T-cell (primary cell): ENCODE data around the gene TMEM50B. TPM values are rescaled to one million over a fixed set of nuclear protein-coding genes. Genes with fewer than 3 reads are reported as not detected.
A peak's percentile ranks its signal among the peaks of the same experiment; 100 is the strongest.

Experiments
- ATAC-seq, 4 experiments: fragments of 200-7000 bp in 3 of 4; fragments of 150-1000 bp in 1 of 4; cut with Tn5 transposase; replicated peaks in 1 of 4; 1 replicate in 3 of 4; 2 replicates in 1 of 4; pipeline ENCODE4 v1.10.0; 2021; ENCODE audit warnings: moderate library complexity in 3 of 4, mild to moderate bottlenecking in 2 of 4, moderate number of reproducible peaks in 1 of 4
- CTCF ChIA-PET, 2 donors: fragments of 300-600 bp; sonication (Branson Sonifier 250); formaldehyde crosslinking; loops; one replicate each; lab custom pipeline; 2022; ENCODE audit warnings: antibody characterized with exemption in 2 of 2; lab: Charles Lee
- POLR2A ChIA-PET, 2 donors: fragments of 300-600 bp; sonication (Branson Sonifier 250); formaldehyde crosslinking; loops; one replicate each; lab custom pipeline; 2022; ENCODE audit warnings: antibody characterized with exemption in 2 of 2; lab: Charles Lee
- DNase-seq, 35 experiments: peaks; one replicate each; pipeline versions ENCODE4 v3.0.0 to v3.0.0-alpha.2; 2013 to 2023
- H3K27ac ChIP-seq: one replicate; pipeline ENCODE4 v1.5.1; 2013; ENCODE audit warnings: low read length
- H3K27me3 ChIP-seq, 2 experiments: replicated peaks in 1 of 2; 1 replicate in 1 of 2; 2 replicates in 1 of 2; pipeline versions ENCODE4 v1.6.1 to v1.7.0; 2013; ENCODE audit warnings: low read length in 1 of 2, mixed read lengths in 1 of 2; ENCODE audit not compliant: control insufficient read depth in 2 of 2, insufficient read depth in 2 of 2; ENCODE audit errors: extremely low read depth in 1 of 2
- H3K36me3 ChIP-seq, 2 donors: 1 replicate in 1 of 2; 2 replicates in 1 of 2; pipeline versions ENCODE4 v1.6.1 to v1.7.0; 2013; ENCODE audit warnings: low read length in 1 of 2; ENCODE audit not compliant: control insufficient read depth in 2 of 2, insufficient read depth in 1 of 2; ENCODE audit errors: extremely low read depth in 1 of 2
- H3K4me1 ChIP-seq, 2 experiments: 1 replicate in 1 of 2; 2 replicates in 1 of 2; pipeline versions ENCODE4 v1.6.1 to v1.7.0; 2013; ENCODE audit warnings: low read length in 2 of 2, mixed read lengths in 1 of 2; ENCODE audit not compliant: insufficient read depth in 2 of 2, control insufficient read depth in 1 of 2; ENCODE audit errors: extremely low read depth in 1 of 2
- H3K4me3 ChIP-seq, 2 donors: 1 replicate in 1 of 2; 2 replicates in 1 of 2; pipeline versions ENCODE4 v1.5.1 to v1.7.0; 2013; ENCODE audit warnings: mild to moderate bottlenecking in 2 of 2, low read length in 1 of 2, moderate library complexity in 1 of 2; ENCODE audit not compliant: control insufficient read depth in 1 of 2; ENCODE audit errors: extremely low read depth in 1 of 2
- H3K9me3 ChIP-seq: 2 replicates; pipeline ENCODE4 v1.7.0; 2013
- H3K27ac Mint-ChIP-seq, 2 donors: one replicate each; pipeline ENCODE4 v1.8.0; 2020 to 2021; ENCODE audit warnings: mild to moderate bottlenecking in 2 of 2, mixed read lengths in 2 of 2
- H3K27me3 Mint-ChIP-seq, 2 donors: one replicate each; pipeline ENCODE4 v1.8.0; 2021 to 2022; ENCODE audit warnings: mixed read lengths in 2 of 2
- H3K36me3 Mint-ChIP-seq: one replicate; pipeline ENCODE4 v1.8.0; 2021; ENCODE audit warnings: mixed read lengths
- H3K4me1 Mint-ChIP-seq, 3 donors: one replicate each; pipeline ENCODE4 v1.8.0; 2020 to 2022; ENCODE audit warnings: mixed read lengths in 3 of 3, mild to moderate bottlenecking in 1 of 3
- H3K4me3 Mint-ChIP-seq, 3 donors: one replicate each; pipeline ENCODE4 v1.8.0; 2020 to 2022; ENCODE audit warnings: mild to moderate bottlenecking in 3 of 3, mixed read lengths in 3 of 3, moderate library complexity in 3 of 3
- H3K9me3 Mint-ChIP-seq, 3 donors: one replicate each; pipeline ENCODE4 v1.8.0; 2020 to 2022; ENCODE audit warnings: mixed read lengths in 3 of 3
- WGBS: methylation state at CpG from one replicate; pipeline ENCODE4 v1.1.5; 2013; ENCODE audit warnings: missing lambda C conversion rate; ENCODE audit not compliant: insufficient coverage; 5-methylcytosine and 5-hydroxymethylcytosine counted together
- total RNA-seq, 35 experiments: library from RNA in 6 of 35; stranded (reverse) in 6 of 35; fragments of 120-200 nt in 1 of 35; gene quantifications; one replicate each; pipeline versions ENCODE4 v1.2.1 to v1.2.4 and lab custom pipeline; 2013 to 2026

Gene TMEM50B
- total RNA-seq, 5 donors from 2014 or later (not counting 1 experiment from before 2014, with no cell fraction given) = 47.0 to 98.9 (median 73.4) TPM

DNA sequence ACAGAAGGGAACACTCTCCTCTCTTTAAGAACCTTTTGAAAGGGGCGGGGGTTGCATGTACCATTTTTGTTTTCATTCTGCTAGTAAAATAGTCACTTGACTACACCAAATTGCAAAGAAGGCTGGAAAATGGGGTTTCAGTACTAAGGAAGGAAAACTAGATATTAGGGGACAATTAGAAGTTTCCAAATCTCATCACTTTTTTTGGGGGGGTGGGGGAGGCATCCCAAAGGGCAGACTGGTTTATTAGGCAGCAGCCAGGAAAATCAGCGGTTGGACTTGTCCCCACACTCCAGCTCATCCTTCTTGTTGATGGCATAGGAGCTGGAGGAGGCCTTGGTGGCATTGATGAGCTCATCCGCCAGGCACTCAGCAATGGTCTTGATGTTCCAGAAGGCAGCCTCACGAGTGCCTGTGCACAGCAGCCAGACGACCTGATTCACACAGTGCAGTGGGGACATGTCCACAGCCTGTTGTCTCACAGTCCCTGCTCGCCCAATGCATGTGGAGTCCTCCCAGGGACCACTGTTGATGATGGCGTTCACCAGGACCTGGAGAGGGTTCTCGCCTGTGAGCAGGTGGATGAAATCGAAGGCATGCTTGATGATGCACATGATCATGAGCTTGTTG lies 1.7 kb upstream of the TMEM50B start:
- H3K27me3 ChIP-seq = no peaks in the 10 kb centered on the region
- H3K9me3 ChIP-seq = no peaks in the 10 kb centered on the region
- Mint-ChIP-seq H3K4me1 (peaks cover 16 to 28% (median 23%) of the 10 kb centered on the region in 3 donors), H3K9me3 (no peaks in the 10 kb centered on the region), H3K36me3 (no peaks in the 10 kb centered on the region), H3K4me3 (peak overlapping the region; percentile 91 to 92 (median 91)), H3K27ac (no peak overlapping the region), H3K27me3 (no peaks in the 10 kb centered on the region)
- CTCF ChIA-PET = interaction anchor here (0.5 to 3.0 kb wide), 2 partner anchors 10 to 775 kb away, joined by 3 to 42 read pairs; partner anchors contain the start of gene DNAJC28 (in 1 of the 2)
- H3K4me1 ChIP-seq = peaks cover 9 to 20% of the 10 kb centered on the region in 2 experiments
- ATAC-seq (no peak), DNase-seq (no peak)
- 93% methylated on average over 7 of the region's 9 CpGs for WGBS
- no peak overlapping the region for H3K4me3 ChIP-seq
- no peaks in the 10 kb centered on the region for H3K36me3 ChIP-seq
- no peak overlapping the region for H3K27ac ChIP-seq
- POLR2A ChIA-PET = interaction anchor here in 1 of 2 donors (0.6 to 2.0 kb wide), 3 partner anchors 10 to 63 kb away, joined by 3 to 19 read pairs (median 14); partner anchors contain the start of genes DNAJC28, GART and SON

DNA sequence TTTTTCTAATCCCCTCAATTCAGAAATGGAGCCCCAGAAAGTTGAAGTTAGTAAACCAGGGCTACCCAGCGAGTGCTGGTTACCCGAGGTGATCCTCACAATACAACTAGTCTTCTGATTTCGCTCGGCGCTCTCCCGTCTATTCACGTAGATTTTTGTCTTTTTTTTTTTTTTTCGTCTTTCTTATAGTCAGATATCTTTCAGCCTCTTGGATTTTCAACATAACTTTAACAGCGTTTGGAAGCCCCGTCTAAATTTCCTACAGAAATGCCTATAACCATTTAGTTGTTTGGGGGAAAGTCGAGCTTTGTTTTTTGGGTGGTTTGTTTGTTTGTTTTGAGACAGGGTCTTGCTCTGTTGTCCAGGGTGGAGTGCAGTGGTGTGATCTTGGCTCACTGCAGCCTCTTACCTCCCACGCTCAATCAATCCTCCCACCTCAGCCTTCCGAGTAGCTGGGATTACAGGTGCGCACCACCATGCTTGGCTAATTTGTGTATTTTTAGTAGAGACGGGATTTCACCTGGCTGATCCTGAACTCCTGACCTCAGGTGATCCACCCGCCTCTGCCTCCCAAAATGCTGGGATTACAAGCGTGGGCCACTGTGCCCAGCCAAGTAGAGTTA lies 818 bp upstream of the TMEM50B start:
- Mint-ChIP-seq H3K9me3 (no peaks in the 10 kb centered on the region), H3K4me1 (peaks cover 16 to 28% (median 23%) of the 10 kb centered on the region in 3 donors), H3K27me3 (no peaks in the 10 kb centered on the region), H3K4me3 (peak overlapping the region; percentile 91 to 92 (median 91)), H3K27ac (peak overlapping the region; percentile 95 to 96), H3K36me3 (no peaks in the 10 kb centered on the region)
- 20% methylated on average over 4 of the region's 17 CpGs for WGBS
- Histone ChIP-seq H3K36me3 (no peaks in the 10 kb centered on the region), H3K27me3 (no peaks in the 10 kb centered on the region), H3K4me1 (peaks cover 9 to 20% of the 10 kb centered on the region in 2 experiments), H3K4me3 (peak overlapping the region; percentile 84 to 86), H3K9me3 (no peaks in the 10 kb centered on the region), H3K27ac (peak overlapping the region; percentile 65)
- DNase-seq (peak in 1 of 35 experiments; percentile 3), ATAC-seq (no peak)
- ChIA-PET POLR2A (interaction anchor here (0.7 to 2.0 kb wide), 5 partner anchors 11 to 82 kb away, joined by 3 to 19 read pairs (median 4); partner anchors contain the start of genes SON (in 2 of the 2), DNAJC28 (in 1 of the 2) and GART (in 1 of the 2)), CTCF (interaction anchor here (0.7 to 3.0 kb wide), 13 partner anchors 9 to 281 kb away, joined by 3 to 42 read pairs (median 4); partner anchors contain the start of genes DNAJC28 (in 2 of the 2) and DONSON (in 1 of the 2))

DNA sequence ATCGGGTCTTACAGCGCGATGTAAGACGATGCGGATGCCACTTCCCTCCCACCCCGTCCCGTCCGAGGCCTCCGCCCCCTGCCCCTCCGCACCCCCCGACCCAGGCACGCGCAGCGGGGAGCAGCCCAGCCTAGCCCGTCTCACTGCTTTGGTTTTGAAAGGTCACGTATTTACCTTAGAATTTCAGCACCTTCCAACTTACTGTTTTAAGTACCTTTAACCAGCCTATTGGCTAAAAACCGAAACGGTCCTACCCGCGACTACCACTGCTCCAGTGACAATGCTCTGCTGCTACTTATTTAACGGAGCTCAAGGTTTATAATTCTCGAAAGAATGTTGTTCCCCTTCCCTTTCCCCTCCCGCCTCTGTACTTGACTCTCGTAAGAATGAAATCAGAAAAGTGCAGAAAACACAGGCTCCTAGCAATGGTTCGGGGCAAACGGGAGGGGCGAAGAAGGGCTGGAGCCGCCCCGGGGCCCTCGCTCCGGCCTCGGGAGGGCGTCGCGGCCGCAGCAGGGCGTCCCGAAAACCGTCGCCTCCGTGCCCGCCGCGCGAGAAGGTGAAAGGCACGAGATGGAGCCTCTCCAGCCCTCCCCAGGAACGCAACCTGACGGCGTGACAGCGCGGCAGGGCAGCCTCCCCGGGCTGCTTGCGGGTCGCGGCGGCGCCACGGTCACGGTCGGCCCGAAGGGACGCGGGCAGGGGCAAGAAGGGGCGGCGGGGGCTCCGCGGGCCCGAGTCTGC lies 667 bp downstream of the TMEM50B start:
- Mint-ChIP-seq H3K27ac (peak overlapping the region; percentile 82), H3K4me3 (peak overlapping the region; percentile 80 to 91 (median 91)), H3K36me3 (no peaks in the 10 kb centered on the region), H3K9me3 (no peaks in the 10 kb centered on the region), H3K4me1 (peaks cover 16 to 28% (median 24%) of the 10 kb centered on the region in 3 donors), H3K27me3 (no peaks in the 10 kb centered on the region)
- peak in 32 of 35 experiments; percentile 10 to 65 (median 28) for DNase-seq
- ChIA-PET CTCF (interaction anchor here (0.6 to 3.0 kb wide), 16 partner anchors 10 to 593 kb away, joined by 3 to 42 read pairs (median 4); partner anchors contain the start of genes DNAJC28 (in 2 of the 2) and DONSON (in 1 of the 2)), POLR2A (interaction anchor here (0.5 to 2.0 kb wide), 10 partner anchors 12 to 752 kb away, joined by 3 to 19 read pairs (median 4); partner anchors contain the start of genes DNAJC28 (in 2 of the 2), GART (in 1 of the 2) and SON (in 1 of the 2))
- H3K4me1 ChIP-seq = peaks cover 9 to 20% of the 10 kb centered on the region in 2 experiments
- peak; percentile 16 to 28 (median 18) for ATAC-seq
- H3K9me3 ChIP-seq = no peaks in the 10 kb centered on the region
- H3K27me3 ChIP-seq = no peaks in the 10 kb centered on the region
- peak overlapping the region; percentile 73 for H3K27ac ChIP-seq
- peak overlapping the region; percentile 83 to 86 for H3K4me3 ChIP-seq
- 0% methylated on average over 38 of the region's 68 CpGs for WGBS
- no peaks in the 10 kb centered on the region for H3K36me3 ChIP-seq

DNA sequence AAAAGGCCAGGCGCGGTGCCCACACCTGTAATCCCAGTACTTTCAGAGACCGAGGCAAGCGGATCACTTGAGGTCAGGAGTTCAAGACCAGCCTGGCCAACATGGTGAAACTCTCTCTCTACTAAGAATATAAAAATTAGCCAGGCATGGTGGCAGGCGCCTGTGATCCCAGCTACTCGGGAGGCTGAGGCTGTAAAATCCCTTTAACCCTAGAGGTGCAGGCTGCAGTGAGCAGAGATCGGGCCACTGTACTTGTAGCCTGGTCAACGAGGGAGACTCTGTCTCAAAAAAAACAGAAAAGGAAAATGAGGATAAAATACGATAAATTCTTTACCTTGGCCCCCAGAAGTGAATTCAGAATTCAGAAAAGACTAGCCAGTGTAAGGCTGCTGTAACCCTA lies 1.6 kb downstream of the TMEM50B start:
- Histone ChIP-seq H3K27ac (no peak overlapping the region), H3K36me3 (no peaks in the 10 kb centered on the region), H3K27me3 (no peaks in the 10 kb centered on the region), H3K9me3 (no peaks in the 10 kb centered on the region), H3K4me3 (peak overlapping the region; percentile 83 to 86), H3K4me1 (peaks cover 9 to 20% of the 10 kb centered on the region in 2 experiments)
- H3K36me3 Mint-ChIP-seq = peaks cover 4% of the 10 kb centered on the region
- H3K27me3 Mint-ChIP-seq = no peaks in the 10 kb centered on the region
- H3K4me3 Mint-ChIP-seq = peak overlapping the region; percentile 80 to 91 (median 91)
- DNase-seq = no peak
- WGBS = 75% methylated on average over 2 of the region's 9 CpGs
- H3K27ac Mint-ChIP-seq = peak overlapping the region; percentile 82
- peaks cover 23 to 34% (median 29%) of the 10 kb centered on the region in 3 donors for H3K4me1 Mint-ChIP-seq
- no peaks in the 10 kb centered on the region for H3K9me3 Mint-ChIP-seq
- no peak for ATAC-seq
- ChIA-PET POLR2A (no interaction called here), CTCF (no interaction called here)

DNA sequence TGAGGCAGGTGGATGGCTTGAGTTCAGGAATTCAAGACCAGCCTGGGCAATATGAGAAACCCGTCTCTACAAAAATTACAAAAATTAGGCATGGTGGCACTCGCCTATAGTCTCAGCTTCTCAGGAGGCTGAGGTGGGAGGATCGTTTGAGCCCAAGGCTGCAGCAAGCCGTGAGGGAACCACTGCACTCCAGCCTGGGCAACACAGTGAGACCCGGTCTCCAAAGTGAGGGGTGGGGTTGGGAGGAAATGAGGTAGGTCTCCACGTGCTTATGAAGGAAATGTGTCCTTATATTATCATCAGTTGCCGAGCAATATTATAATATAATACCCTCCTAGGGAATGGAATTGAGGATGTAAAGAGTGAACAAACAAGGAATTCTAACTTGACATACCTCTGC lies 2.7 kb downstream of the TMEM50B start:
- DNase-seq (no peak), ATAC-seq (no peak)
- Mint-ChIP-seq H3K36me3 (peaks cover 4% of the 10 kb centered on the region), H3K4me1 (peaks cover 23 to 36% (median 33%) of the 10 kb centered on the region in 3 donors), H3K4me3 (peak overlapping the region in 2 of 3 donors; percentile 41 to 91), H3K27ac (no peak overlapping the region), H3K9me3 (no peaks in the 10 kb centered on the region), H3K27me3 (no peaks in the 10 kb centered on the region)
- Histone ChIP-seq H3K36me3 (no peaks in the 10 kb centered on the region), H3K27me3 (no peaks in the 10 kb centered on the region), H3K4me1 (peaks cover 9 to 20% of the 10 kb centered on the region in 2 experiments), H3K9me3 (no peaks in the 10 kb centered on the region), H3K27ac (no peak overlapping the region), H3K4me3 (no peak overlapping the region)
- 100% methylated on average over 1 of the region's 7 CpGs for WGBS
- ChIA-PET POLR2A (no interaction called here), CTCF (interaction anchor here in 1 of 2 donors (0.7 kb wide), 1 partner anchor 132 kb away, joined by 5 read pairs; no protein-coding TSS in a partner anchor)
